K562 (cell line): Measurements from ENCODE around the gene MRPS15. TPM values are rescaled to one million over a fixed set of nuclear protein-coding genes. Genes with fewer than 3 reads are reported as not detected.

Experiments used
- ATAC-seq: fragments of 200-7000 bp; cut with Tn5 transposase; 3 replicates; pipeline ENCODE4 v1.9.1; 2020; ENCODE audit warnings: moderate library complexity
- BruUV-seq: library from RNA; stranded (reverse); fragments of 400-500 nt; replicated peaks from 2 replicates; lab custom pipeline; 2021; lab: Mats Ljungman, UMichigan
- CTCF ChIA-PET: fragments of 300-600 bp; formaldehyde crosslinking; extraction: SDS; loops from one replicate; lab custom pipeline; 2021; ENCODE audit warnings: low intra/inter-chr PET ratio; lab: Yijun Ruan, JAX
- POLR2A ChIA-PET: fragments of 300-600, 350-650 bp; sonication (Branson Sonifier 250); formaldehyde crosslinking; extraction: SDS; loops from one replicate; lab custom pipeline; 2021; ENCODE audit warnings: antibody characterized with exemption, inconsistent platforms; lab: Yijun Ruan, JAX
- DNase-seq, 4 experiments: peaks; one replicate each; pipeline versions ENCODE4 v3.0.0 to v3.0.0-alpha.2; 2011 to 2018; ENCODE audit warnings: low spot score in 3 of 4, mixed read lengths in 3 of 4; ENCODE audit errors: extremely low read depth in 1 of 4
- FAIRE-seq: peaks from 2 replicates; lab custom pipeline; 2011; peaks lifted over from hg19 to GRCh38; lab: Jason Lieb, UNC
- H2AFZ ChIP-seq: 2 replicates; pipeline ENCODE4 v1.6.0; 2011; ENCODE audit warnings: low read depth, low read length, control low read depth, inconsistent platforms
- H3K27ac ChIP-seq: fragments of 200-600 bp; 3 replicates; pipeline ENCODE4 v1.8.0; 2011; ENCODE audit warnings: low read depth, mild to moderate bottlenecking, control low read depth, inconsistent platforms, low read length, moderate library complexity, mixed read lengths; ENCODE audit errors: extremely low read depth
- H3K27me3 ChIP-seq, 2 experiments: fragments of 300-600 bp in 1 of 2; 2 replicates in 1 of 2; 3 replicates in 1 of 2; pipeline versions ENCODE4 v1.6.0 to v1.8.0; 2011; ENCODE audit warnings: inconsistent platforms in 2 of 2, low read length in 2 of 2, mild to moderate bottlenecking in 1 of 2, mixed read lengths in 1 of 2, moderate library complexity in 1 of 2; ENCODE audit not compliant: control insufficient read depth in 2 of 2, insufficient read depth in 2 of 2
- H3K36me3 ChIP-seq: fragments of 300-600 bp; 3 replicates; pipeline ENCODE4 v1.8.0; 2011; ENCODE audit warnings: mild to moderate bottlenecking, low read length, inconsistent platforms; ENCODE audit not compliant: control insufficient read depth, insufficient read depth
- H3K4me1 ChIP-seq, 2 experiments: fragments of 200-600 bp in 1 of 2; replicated peaks in 1 of 2; 2 replicates in 1 of 2; 3 replicates in 1 of 2; pipeline versions ENCODE4 v1.5.1 to v1.8.0; 2011; ENCODE audit warnings: inconsistent platforms in 2 of 2, low read length in 2 of 2, mild to moderate bottlenecking in 1 of 2, mixed read lengths in 1 of 2, moderate library complexity in 1 of 2; ENCODE audit not compliant: control insufficient read depth in 2 of 2, insufficient read depth in 2 of 2
- H3K4me2 ChIP-seq: 2 replicates; pipeline ENCODE4 v1.6.1; 2011; ENCODE audit warnings: low read length, control low read depth, inconsistent platforms, mixed read lengths; ENCODE audit not compliant: insufficient read depth
- H3K4me3 ChIP-seq: fragments of 200-600 bp; sonication (generic), shearing (Covaris generic); 2 replicates; pipeline ENCODE4 v1.5.1; 2016; ENCODE audit warnings: control low read depth, inconsistent platforms
- H3K79me2 ChIP-seq: fragments of 200-600 bp; 3 replicates; pipeline ENCODE4 v1.8.0; 2011; ENCODE audit warnings: low read length, inconsistent platforms; ENCODE audit not compliant: control insufficient read depth, insufficient read depth
- H3K9ac ChIP-seq, 2 experiments: 2 replicates each; pipeline versions ENCODE4 v1.6.0 to v1.6.1; 2011; ENCODE audit warnings: low read depth in 2 of 2, low read length in 2 of 2, control low read depth in 1 of 2, inconsistent platforms in 1 of 2, mild to moderate bottlenecking in 1 of 2, mixed read lengths in 1 of 2; ENCODE audit not compliant: insufficient read depth in 1 of 2
- H3K9me1 ChIP-seq: one replicate; pipeline ENCODE4 v1.6.0; 2011; ENCODE audit warnings: inconsistent platforms, mild to moderate bottlenecking, low read length, moderate library complexity; ENCODE audit not compliant: control insufficient read depth, insufficient read depth
- H3K9me3 ChIP-seq: replicated peaks from 2 replicates; pipeline ENCODE4 v1.5.1; 2011; ENCODE audit warnings: low read depth, low read length, inconsistent platforms; ENCODE audit not compliant: control insufficient read depth, insufficient read depth
- H4K20me1 ChIP-seq: replicated peaks from 2 replicates; pipeline ENCODE4 v1.6.1; 2011; ENCODE audit warnings: low read length, inconsistent platforms, mixed read lengths; ENCODE audit not compliant: control insufficient read depth, insufficient read depth
- ARID3A ChIP-seq: IDR thresholded peaks from 2 replicates; pipeline ENCODE4 v1.6.1; 2012; ENCODE audit warnings: low read depth, low read length, improper control_type of control experiment, borderline replicate concordance
- HNRNPLL ChIP-seq: fragments of 200-400 bp; formaldehyde crosslinking; IDR thresholded peaks from 2 replicates; pipeline ENCODE4 v1.6.1; 2017; ENCODE audit warnings: low read length, low read depth, mild to moderate bottlenecking; ENCODE audit not compliant: poor library complexity, severe bottlenecking
- MEF2A ChIP-seq: IDR thresholded peaks from 2 replicates; pipeline ENCODE4 v1.6.1; 2011; ENCODE audit warnings: low read depth, mild to moderate bottlenecking, low read length, moderate library complexity; ENCODE audit not compliant: control insufficient read depth
- MEF2D ChIP-seq: conservative IDR thresholded peaks from 2 replicates; pipeline ENCODE4 v1.6.1; 2016; ENCODE audit warnings: low read depth, missing genetic modification characterization, missing compliant biosample characterization
- NFYB ChIP-seq: IDR thresholded peaks from 2 replicates; pipeline ENCODE4 v1.6.1; 2011; ENCODE audit warnings: mild to moderate bottlenecking, moderate library complexity; ENCODE audit not compliant: insufficient read length; ENCODE audit errors: extremely low read depth
- PKNOX1 ChIP-seq: fragments of 450-650 bp; IDR thresholded peaks from 2 replicates; pipeline ENCODE4 v1.6.1; 2016
- SNRNP70 ChIP-seq: fragments of 200-400 bp; formaldehyde crosslinking; optimal IDR thresholded peaks from 2 replicates; pipeline ENCODE3; 2017; ENCODE audit warnings: low read depth, low read length
- SREBF2 ChIP-seq: sonication (generic); formaldehyde crosslinking; IDR thresholded peaks from 2 replicates; pipeline ENCODE4 v1.4.0; 2020; ENCODE audit warnings: mild to moderate bottlenecking, missing genetic modification reagents
- THRAP3 ChIP-seq: fragments of 450-650 bp; IDR thresholded peaks from 2 replicates; pipeline ENCODE4 v1.6.1; 2016; ENCODE audit warnings: mild to moderate bottlenecking, inconsistent platforms, borderline replicate concordance
- U2AF2 ChIP-seq: fragments of 200-400 bp; formaldehyde crosslinking; optimal IDR thresholded peaks from 2 replicates; pipeline ENCODE3; 2017; ENCODE audit warnings: low read depth, mild to moderate bottlenecking, low read length
- ZBED1 ChIP-seq: IDR thresholded peaks from 2 replicates; pipeline ENCODE4 v1.6.1; 2014
- ZNF197 ChIP-seq: fragments of 200-800 bp; sonication (Bioruptor generic); IDR thresholded peaks from 2 replicates; pipeline ENCODE4 v1.6.1; 2016; ENCODE audit warnings: low read depth, missing genetic modification characterization, missing compliant biosample characterization
- ZNF311 ChIP-seq: fragments of 250-450 bp; sonication (Bioruptor Pico); IDR thresholded peaks from 2 replicates; pipeline ENCODE4 v1.4.0; 2020; ENCODE audit warnings: mild to moderate bottlenecking, moderate library complexity
- ZNF780A ChIP-seq: fragments of 250-450 bp; sonication (Bioruptor Pico); IDR thresholded peaks from 2 replicates; pipeline ENCODE4 v1.5.0; 2021; ENCODE audit warnings: mild to moderate bottlenecking
- WGBS: fragments of 100-300 bp; shearing (Covaris generic); methylation state at CpG from one replicate; pipeline ENCODE4 v1.1.6; 2016; ENCODE audit warnings: low coverage, mixed read lengths; ENCODE audit not compliant: insufficient coverage; ENCODE audit errors: missing lambda C conversion rate; 5-methylcytosine and 5-hydroxymethylcytosine counted together
- in situ Hi-C: fragments of 300-500 bp; cut with MboI; formaldehyde crosslinking; loops from 4 replicates; pipeline ENCODE4 v1.15.0; 2018; ENCODE audit warnings: inconsistent platforms, mixed read lengths
- intact Hi-C: fragments of 100-400 bp; cut with micrococcal nuclease; formaldehyde crosslinking; loops from 2 replicates; pipeline ENCODE4 v1.14.2; 2022
- polyA plus RNA-seq, 8 experiments: library from polyadenylated mRNA; depleted of rRNA in 4 of 8; stranded (reverse) in 5 of 8; unstranded in 3 of 8; fragments of >200 nt; fragmentation: Nextera tagmentation in 2 of 8; fragmentation: Illumina TruSeq in 1 of 8; extraction: Ambion mirVana in 2 of 8; extraction: Trizol in 1 of 8; gene quantifications; 2 replicates each; pipeline versions ENCODE4 v1.2.1 to v1.2.3, GENCODE V29; 2011 to 2014; ENCODE audit warnings: inconsistent platforms in 1 of 8, missing spikeins in 1 of 8
- total RNA-seq, 7 experiments: library from RNA; depleted of rRNA in 6 of 7; stranded (reverse); fragments of >200 nt in 6 of 7; fragmentation: Illumina TruSeq in 2 of 7; extraction: Trizol in 2 of 7; gene quantifications; 2 replicates each; pipeline versions ENCODE4 v1.2.1 to v1.2.3, GENCODE V29; 2011 to 2021; ENCODE audit warnings: low replicate concordance in 1 of 7

MRPS15 gene
- total and polyA plus RNA-seq, 9 of the 15 experiments (the other 6 are each of a cell fraction or from before 2014, with no cell fraction given): 62.9 to 286 (median 149) TPM

GRCh38 chr1:36503733-36504132 lies 39.5 kb upstream of the MRPS15 start:
- H3K4me1 ChIP-seq: no peaks in the 10 kb centered on the region; a peak in 1 of 5 replicates
- FAIRE-seq: no peak
- DNase-seq: no peak
- H2AFZ ChIP-seq: no peak overlapping the region
- WGBS: 9% methylated on average over 1 of the region's 1 CpG
- no peaks in the 10 kb centered on the region for H3K36me3 ChIP-seq
- intact Hi-C loops: no loop called here
- no peaks in the 10 kb centered on the region for H4K20me1 ChIP-seq
- H3K9me1 ChIP-seq: no peaks in the 10 kb centered on the region
- H3K4me3 ChIP-seq: no peak overlapping the region
- no peaks in the 10 kb centered on the region for H3K9me3 ChIP-seq
- H3K9ac ChIP-seq: no peak overlapping the region
- in situ Hi-C loops: no loop called here
- no TSS peak for BruUV-seq
- peaks cover 3 to 7% of the 10 kb centered on the region in 2 experiments; a peak in 3 of 5 replicates for H3K27me3 ChIP-seq
- CTCF ChIA-PET: no interaction called here
- H3K79me2 ChIP-seq: no peaks in the 10 kb centered on the region
- no peak for TF ChIP-seq ZBED1
- no peak for TF ChIP-seq MEF2D
- TF ChIP-seq U2AF2: no peak
- TF ChIP-seq SNRNP70: no peak
- no peak for TF ChIP-seq HNRNPLL
- no peak for TF ChIP-seq ZNF780A
- TF ChIP-seq MEF2A: no peak
- TF ChIP-seq, all 486 proteins: peak for 0
- H3K4me2 ChIP-seq: no peak overlapping the region
- no peak for ATAC-seq
- H3K27ac ChIP-seq: no peak overlapping the region
- POLR2A ChIA-PET: no interaction called here

GRCh38 chr1:36503159-36503558 lies 39.0 kb upstream of the MRPS15 start:
- no peaks in the 10 kb centered on the region for H3K9me1 ChIP-seq
- DNase-seq (no peak), ATAC-seq (no peak), FAIRE-seq (no peak)
- H3K4me1 ChIP-seq: no peaks in the 10 kb centered on the region; a peak in 1 of 5 replicates
- no peaks in the 10 kb centered on the region for H3K79me2 ChIP-seq
- no peak overlapping the region for H2AFZ ChIP-seq
- no TSS peak for BruUV-seq
- no peaks in the 10 kb centered on the region for H3K36me3 ChIP-seq
- H4K20me1 ChIP-seq: no peaks in the 10 kb centered on the region
- in situ Hi-C loops (no loop called here), intact Hi-C loops (no loop called here)
- CTCF ChIA-PET: no interaction called here
- peaks cover 6 to 7% of the 10 kb centered on the region in 2 experiments; a peak in 3 of 5 replicates for H3K27me3 ChIP-seq
- no peak overlapping the region for H3K9ac ChIP-seq
- H3K4me3 ChIP-seq: no peak overlapping the region
- H3K27ac ChIP-seq: no peak overlapping the region
- 0% methylated on average over 1 of the region's 1 CpG for WGBS
- no peak overlapping the region for H3K4me2 ChIP-seq
- POLR2A ChIA-PET: interaction anchor here (0.8 to 1.6 kb wide), 2 partner anchors 16 to 320 kb away, joined by 3 to 4 read pairs; no protein-coding TSS in a partner anchor
- H3K9me3 ChIP-seq: no peaks in the 10 kb centered on the region
- no peak for TF ChIP-seq NFYB
- no peak for TF ChIP-seq ZNF311 (CRISPR knock-in tag)
- TF ChIP-seq ARID3A: no peak
- TF ChIP-seq ZNF197 (CRISPR knock-in tag): no peak
- TF ChIP-seq THRAP3: no peak
- TF ChIP-seq SREBF2 (CRISPR knock-in tag): no peak
- no peak for TF ChIP-seq PKNOX1
